DND-41 (cell line): ENCODE data around the gene PPAN.

Source experiments
- CTCF ChIP-seq: IDR thresholded peaks from 2 replicates; pipeline ENCODE4 v1.5.1; 2012; ENCODE audit warnings: borderline replicate concordance, low read length, moderate library complexity, mild to moderate bottlenecking; ENCODE audit not compliant: poor library complexity, severe bottlenecking; ENCODE audit errors: extremely low read depth
- EZH2 ChIP-seq: IDR thresholded peaks from 3 replicates; pipeline ENCODE4 v1.6.1; 2012; ENCODE audit warnings: borderline replicate concordance, low read depth, mild to moderate bottlenecking, moderate library complexity, low read length, inconsistent platforms; ENCODE audit not compliant: severe bottlenecking

DNA sequence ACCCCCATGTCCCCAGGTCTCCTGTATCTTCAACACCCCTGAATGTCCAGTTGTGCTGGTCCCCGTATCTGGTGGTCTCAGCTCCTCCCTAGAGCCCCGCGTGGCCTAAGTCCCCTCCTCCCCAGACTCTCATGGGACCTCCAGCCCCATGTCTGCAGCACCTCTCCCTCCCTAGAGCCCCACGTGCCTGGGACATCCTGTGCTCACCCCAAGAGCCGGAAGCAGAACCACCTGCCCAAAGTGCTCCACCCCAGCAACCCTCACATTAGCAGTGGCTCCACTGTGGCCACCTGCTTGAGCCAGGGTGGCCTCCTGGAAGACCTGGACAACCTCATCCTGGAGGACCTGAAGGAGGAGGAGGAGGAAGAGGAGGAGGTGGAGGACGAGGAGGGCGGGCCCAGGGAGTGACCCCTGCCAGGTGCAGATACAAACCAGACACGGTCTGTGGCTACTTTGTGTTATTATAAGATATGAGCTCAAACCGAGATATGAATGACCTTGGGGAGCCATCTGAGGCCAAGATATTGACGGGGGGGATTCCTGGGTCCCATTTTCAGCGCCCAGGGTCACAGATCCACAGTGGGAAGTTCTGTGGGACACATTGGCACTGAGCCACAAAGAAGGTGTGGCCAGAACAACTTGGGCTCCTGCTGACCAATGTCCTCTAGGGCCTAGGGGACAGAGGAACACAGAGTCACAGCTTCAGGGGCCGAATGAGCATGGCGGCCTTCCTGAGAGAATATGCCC is 14.1 kb upstream of the PPAN start:
- TF ChIP-seq CTCF: no peak
- TF ChIP-seq EZH2: no peak
